Loucy (cell line): ENCODE data around the gene SOAT2.

Experiments used
- CTCF ChIP-seq: fragments of 200-600 bp; sonication (generic); conservative IDR thresholded peaks from 2 replicates; pipeline ENCODE4 v1.5.1; 2014; ENCODE audit warnings: mild to moderate bottlenecking, antibody characterized with exemption, low read length
- EZH2phosphoT487 ChIP-seq: fragments of 200-600 bp; IDR thresholded peaks from 2 replicates; pipeline ENCODE4 v1.6.1; 2018; ENCODE audit warnings: antibody characterized with exemption, mild to moderate bottlenecking, moderate library complexity, borderline replicate concordance

GRCh38 chr12:53096759-53097158, 6.5 kb upstream of the SOAT2 start:
- no peak for TF ChIP-seq CTCF
- no peak for TF ChIP-seq EZH2phosphoT487
